ENCODE measurements around the gene OPCML. TPM values are rescaled to one million over a fixed set of nuclear protein-coding genes. Genes with fewer than 3 reads are reported as not detected.

OPCML gene
- polyA plus RNA-seq, 3 donors from 2014 or later: not detected

DNA sequence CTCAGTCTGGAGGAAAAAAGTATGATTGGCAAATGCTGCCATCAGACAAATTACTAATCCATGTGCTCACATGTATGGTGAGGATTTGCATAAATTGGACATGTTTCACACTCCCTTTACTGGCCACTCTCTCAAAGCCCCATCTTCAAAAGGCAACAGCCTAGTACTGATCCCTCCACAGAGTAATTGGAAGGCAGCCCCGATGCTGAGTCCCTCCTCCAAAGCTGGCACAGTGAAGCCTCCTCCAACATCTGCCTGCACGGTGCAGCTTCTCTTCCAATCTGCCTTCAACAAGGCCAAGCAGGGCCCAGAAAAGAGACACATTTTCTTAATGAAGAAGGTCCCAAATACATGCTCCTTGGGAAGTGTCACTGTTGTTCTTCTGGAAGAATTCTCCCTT is 350.6 kb downstream of the OPCML start:
- H3K9me3 Mint-ChIP-seq: peaks cover 0 to 5% (median 1%) of the 10 kb centered on the region in 6 donors
- no peak for DNase-seq
- H3K4me3 Mint-ChIP-seq: no peak overlapping the region
- H3K4me1 Mint-ChIP-seq: no peaks in the 10 kb centered on the region
- H3K36me3 Mint-ChIP-seq: no peaks in the 10 kb centered on the region
- peaks cover under 1 to 5% (median 3%) of the 10 kb centered on the region in 3 donors for H3K27me3 Mint-ChIP-seq (ENCODE audit: low read depth in 3 of 3)
- no peak overlapping the region for H3K27ac Mint-ChIP-seq

- H3K27ac Mint-ChIP-seq: no peak overlapping the region
- no peaks in the 10 kb centered on the region for H3K4me1 Mint-ChIP-seq
- H3K36me3 Mint-ChIP-seq: no peaks in the 10 kb centered on the region
- DNase-seq: no peak
- H3K27me3 Mint-ChIP-seq (ENCODE audit: low read depth in 3 of 3): peaks cover 0 to 5% (median 3%) of the 10 kb centered on the region in 3 donors
- peaks cover 0 to 5% (median 1%) of the 10 kb centered on the region in 6 donors for H3K9me3 Mint-ChIP-seq
- H3K4me3 Mint-ChIP-seq: no peak overlapping the region
Measured at GRCh38 chr11:133181066-133181465, 351.2 kb downstream of the OPCML start.

DNA sequence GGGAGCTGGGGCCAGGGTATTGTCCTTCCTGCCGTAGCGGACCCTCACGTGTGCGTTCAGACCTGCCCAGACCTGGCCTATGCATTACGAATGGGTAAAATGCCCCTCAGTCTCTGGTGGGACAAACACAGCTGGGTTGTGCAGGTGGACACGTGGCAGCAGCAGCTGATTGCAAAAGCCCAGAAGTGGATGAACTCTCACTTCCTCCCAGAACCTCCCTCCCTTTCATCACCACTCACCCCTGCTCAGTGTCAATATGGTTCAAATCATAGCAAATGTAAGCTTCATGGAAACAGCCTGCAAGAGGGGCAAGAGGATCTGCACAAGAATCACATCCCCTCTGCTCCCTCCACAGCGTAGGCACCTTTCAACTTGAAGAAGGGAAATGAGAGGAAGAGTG is 352.1 kb downstream of the OPCML start:
- Mint-ChIP-seq H3K4me3 (no peak overlapping the region), H3K27ac (no peak overlapping the region), H3K9me3 (peaks cover 0 to 5% (median 2%) of the 10 kb centered on the region in 6 donors), H3K36me3 (no peaks in the 10 kb centered on the region), H3K27me3 (ENCODE audit: low read depth in 3 of 3) (peaks cover 0 to 5% (median 3%) of the 10 kb centered on the region in 3 donors), H3K4me1 (no peaks in the 10 kb centered on the region)
- no peak for DNase-seq

DNA sequence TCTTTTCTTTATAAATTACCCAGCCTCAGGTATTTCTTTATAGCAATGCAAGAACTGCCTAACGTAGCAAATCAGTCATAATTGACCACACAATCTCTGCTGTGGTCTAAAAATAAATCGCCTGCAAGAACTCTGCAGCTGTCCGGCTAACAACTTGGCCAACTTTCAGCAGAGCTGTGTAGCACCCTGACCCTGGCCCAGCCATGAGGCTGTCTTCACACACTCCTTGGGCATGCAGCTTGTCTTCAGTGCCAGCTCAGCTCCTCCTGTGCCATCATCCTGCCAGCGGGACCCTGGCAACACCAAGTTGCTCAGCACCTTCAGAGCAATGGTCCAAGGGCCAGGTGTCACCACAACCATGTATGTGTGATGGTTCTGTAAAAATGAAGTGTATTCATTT is 355.6 kb downstream of the OPCML start:
- H3K27me3 Mint-ChIP-seq (ENCODE audit: low read depth in 3 of 3): peaks cover 0 to 4% (median 2%) of the 10 kb centered on the region in 3 donors
- no peak overlapping the region for H3K27ac Mint-ChIP-seq
- no peaks in the 10 kb centered on the region for H3K4me1 Mint-ChIP-seq
- DNase-seq: no peak
- no peaks in the 10 kb centered on the region for H3K36me3 Mint-ChIP-seq
- no peak overlapping the region for H3K4me3 Mint-ChIP-seq
- H3K9me3 Mint-ChIP-seq: peaks cover 0 to 7% (median 2%) of the 10 kb centered on the region in 6 donors

- no peak overlapping the region for H3K27ac Mint-ChIP-seq
- H3K9me3 Mint-ChIP-seq: peaks cover 0 to 12% (median 2%) of the 10 kb centered on the region in 6 donors
- no peaks in the 10 kb centered on the region for H3K36me3 Mint-ChIP-seq
- DNase-seq: no peak
- peaks cover 0 to 5% (median 0%) of the 10 kb centered on the region in 3 donors for H3K27me3 Mint-ChIP-seq (ENCODE audit: low read depth in 3 of 3)
- no peak overlapping the region for H3K4me3 Mint-ChIP-seq
- H3K4me1 Mint-ChIP-seq: no peaks in the 10 kb centered on the region
Measured at GRCh38 chr11:133175103-133175502, 357.2 kb downstream of the OPCML start.

DNA sequence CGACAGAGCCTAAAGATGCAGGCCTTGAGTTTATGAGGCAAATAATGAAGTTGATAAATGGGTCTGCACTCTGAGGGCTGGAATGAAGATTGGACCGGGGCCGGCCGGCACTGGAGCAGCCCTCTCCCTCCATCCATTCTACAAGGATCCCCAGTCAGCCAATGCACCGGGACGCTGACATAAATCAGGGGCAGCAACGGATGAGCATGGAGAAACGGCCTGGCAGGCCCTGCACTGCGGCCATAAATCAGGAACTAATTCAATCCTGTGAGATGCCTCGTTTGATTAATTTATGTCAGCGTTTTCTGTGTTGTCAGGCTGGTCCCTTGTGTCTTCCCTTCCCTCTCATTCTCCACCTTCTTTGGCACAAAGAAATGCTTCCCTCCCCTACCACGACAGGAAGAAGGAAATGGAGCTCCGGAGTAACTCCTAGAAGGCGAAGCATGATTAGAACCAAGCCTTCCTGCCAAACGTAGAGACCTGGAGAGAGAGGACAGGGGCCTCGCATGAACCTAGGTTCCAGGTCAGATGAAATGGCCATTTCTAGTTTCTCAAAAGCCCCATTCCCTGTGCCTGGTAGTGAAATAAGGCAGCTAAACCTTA is 358.4 kb downstream of the OPCML start:
- Mint-ChIP-seq H3K9me3 (peaks cover 0 to 12% (median 0%) of the 10 kb centered on the region in 6 donors), H3K27me3 (ENCODE audit: low read depth in 3 of 3) (peaks cover 0 to 1% (median 0%) of the 10 kb centered on the region in 3 donors), H3K4me1 (no peaks in the 10 kb centered on the region), H3K27ac (no peak overlapping the region), H3K4me3 (no peak overlapping the region), H3K36me3 (no peaks in the 10 kb centered on the region)
- DNase-seq: no peak

- Mint-ChIP-seq H3K4me1 (no peaks in the 10 kb centered on the region), H3K4me3 (no peak overlapping the region), H3K27me3 (ENCODE audit: low read depth in 3 of 3) (peaks cover 0 to 3% (median 1%) of the 10 kb centered on the region in 3 donors), H3K36me3 (no peaks in the 10 kb centered on the region), H3K27ac (no peak overlapping the region), H3K9me3 (peaks cover 0 to 11% (median 0%) of the 10 kb centered on the region in 6 donors)
- no peak for DNase-seq
Measured at GRCh38 chr11:133172349-133172748, 360.0 kb downstream of the OPCML start.

DNA sequence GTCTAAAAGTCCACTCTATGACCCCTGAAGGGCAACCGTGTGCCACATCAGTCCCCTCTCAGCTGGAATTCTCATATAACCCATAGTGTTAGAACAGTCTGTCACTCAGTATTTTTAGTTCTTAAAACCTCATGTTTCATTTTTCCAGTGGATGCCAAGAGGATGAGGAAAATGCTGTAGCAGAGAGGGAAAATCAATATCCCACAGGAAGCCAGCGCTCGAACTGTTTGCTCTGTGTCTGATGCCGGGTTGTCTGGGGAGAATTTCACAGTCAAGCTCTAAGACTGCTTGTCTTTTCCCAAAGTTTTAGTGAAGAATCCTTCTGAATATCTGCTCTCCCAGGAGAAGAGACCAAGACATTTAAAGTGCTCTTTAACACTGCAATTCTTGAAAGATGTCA is 360.9 kb downstream of the OPCML start:
- no peaks in the 10 kb centered on the region for H3K36me3 Mint-ChIP-seq
- H3K4me1 Mint-ChIP-seq: no peaks in the 10 kb centered on the region
- no peak overlapping the region for H3K27ac Mint-ChIP-seq
- H3K9me3 Mint-ChIP-seq: peaks cover 0 to 11% (median 0%) of the 10 kb centered on the region in 6 donors
- no peak overlapping the region for H3K4me3 Mint-ChIP-seq
- peaks cover 0 to 3% (median 1%) of the 10 kb centered on the region in 3 donors for H3K27me3 Mint-ChIP-seq (ENCODE audit: low read depth in 3 of 3)
- no peak for DNase-seq

- no peak overlapping the region for H3K4me3 Mint-ChIP-seq
- H3K36me3 Mint-ChIP-seq: no peaks in the 10 kb centered on the region
- H3K9me3 Mint-ChIP-seq: peaks cover 0 to 7% (median 0%) of the 10 kb centered on the region in 6 donors
- H3K27me3 Mint-ChIP-seq (ENCODE audit: low read depth in 3 of 3): peaks cover 2 to 3% (median 3%) of the 10 kb centered on the region in 3 donors
- H3K27ac Mint-ChIP-seq: no peak overlapping the region
- H3K4me1 Mint-ChIP-seq: no peaks in the 10 kb centered on the region
- no peak for DNase-seq
Measured at GRCh38 chr11:133168016-133168415, 364.3 kb downstream of the OPCML start.

- H3K36me3 Mint-ChIP-seq: no peaks in the 10 kb centered on the region
- H3K9me3 Mint-ChIP-seq: peaks cover 0 to 12% (median 0%) of the 10 kb centered on the region in 6 donors
- no peak overlapping the region for H3K4me3 Mint-ChIP-seq
Measured at GRCh38 chr11:133166662-133167061, 365.6 kb downstream of the OPCML start.

GRCh38 chr11:133164986-133165385 is 367.3 kb downstream of the OPCML start:
- DNase-seq: no peak
- Mint-ChIP-seq H3K36me3 (no peaks in the 10 kb centered on the region), H3K9me3 (peaks cover 0 to 7% (median 0%) of the 10 kb centered on the region in 6 donors), H3K27ac (no peak overlapping the region), H3K27me3 (ENCODE audit: low read depth in 3 of 3) (peaks cover 1 to 6% (median 3%) of the 10 kb centered on the region in 3 donors), H3K4me3 (no peak overlapping the region), H3K4me1 (no peaks in the 10 kb centered on the region)

More at GRCh38 chr11:133166662-133167061, 365.6 kb downstream of the OPCML start:
- no peak for DNase-seq
- Mint-ChIP-seq H3K27ac (no peak overlapping the region), H3K4me1 (no peaks in the 10 kb centered on the region), H3K27me3 (ENCODE audit: low read depth in 3 of 3) (peaks cover 3 to 4% (median 3%) of the 10 kb centered on the region in 3 donors)

DNA sequence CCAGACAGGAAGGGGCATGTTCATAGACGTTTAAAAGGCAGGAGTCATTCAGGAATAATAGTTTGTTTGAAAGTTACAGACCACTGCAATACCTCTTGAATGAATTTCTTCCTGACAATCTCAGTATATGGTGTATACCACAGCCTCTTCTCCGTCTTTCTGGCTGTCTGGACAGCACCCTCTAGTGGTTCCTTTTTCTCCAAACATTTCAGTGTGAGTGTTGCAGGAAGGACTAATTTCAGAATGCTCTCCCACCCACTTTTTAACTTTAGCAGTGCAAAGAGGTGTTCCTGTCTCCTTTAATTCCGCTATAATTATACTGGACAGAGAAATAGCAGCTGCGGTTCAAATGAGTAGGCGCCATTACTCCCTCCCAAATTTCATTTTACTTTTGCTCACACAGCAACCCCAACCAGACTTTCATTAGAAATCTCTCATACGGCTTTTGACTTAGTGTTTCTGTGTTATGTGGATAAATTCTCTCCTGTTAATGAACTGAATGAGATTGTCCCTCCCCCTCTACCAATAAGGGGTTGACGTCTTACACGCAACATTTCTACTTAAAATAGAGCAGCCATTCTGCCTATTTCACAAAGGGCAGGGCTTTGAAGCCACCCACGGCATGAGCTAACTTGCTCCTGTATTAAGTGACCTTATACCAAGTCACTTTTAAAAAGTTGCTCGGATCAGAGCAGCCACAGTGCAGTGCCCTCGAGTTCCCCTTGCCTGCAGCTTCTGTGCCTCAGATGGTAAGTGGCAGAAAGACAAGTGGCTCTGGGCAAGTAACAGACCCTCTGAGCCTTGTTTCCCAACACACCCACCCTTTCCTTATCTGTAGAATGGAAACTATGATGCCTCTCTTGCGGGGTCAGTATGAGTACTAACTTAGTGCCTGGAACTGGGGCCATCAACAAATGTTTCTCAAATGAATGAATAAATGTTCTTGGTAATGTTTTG is 368.6 kb downstream of the OPCML start:
- H3K36me3 Mint-ChIP-seq: no peaks in the 10 kb centered on the region
- no peaks in the 10 kb centered on the region for H3K4me1 Mint-ChIP-seq
- H3K9me3 Mint-ChIP-seq: peaks cover 0 to 9% (median 0%) of the 10 kb centered on the region in 6 donors
- H3K27me3 Mint-ChIP-seq (ENCODE audit: low read depth in 3 of 3): peaks cover 1 to 6% (median 3%) of the 10 kb centered on the region in 3 donors
- no peak overlapping the region for H3K4me3 Mint-ChIP-seq
- no peak overlapping the region for H3K27ac Mint-ChIP-seq
- DNase-seq: no peak

DNA sequence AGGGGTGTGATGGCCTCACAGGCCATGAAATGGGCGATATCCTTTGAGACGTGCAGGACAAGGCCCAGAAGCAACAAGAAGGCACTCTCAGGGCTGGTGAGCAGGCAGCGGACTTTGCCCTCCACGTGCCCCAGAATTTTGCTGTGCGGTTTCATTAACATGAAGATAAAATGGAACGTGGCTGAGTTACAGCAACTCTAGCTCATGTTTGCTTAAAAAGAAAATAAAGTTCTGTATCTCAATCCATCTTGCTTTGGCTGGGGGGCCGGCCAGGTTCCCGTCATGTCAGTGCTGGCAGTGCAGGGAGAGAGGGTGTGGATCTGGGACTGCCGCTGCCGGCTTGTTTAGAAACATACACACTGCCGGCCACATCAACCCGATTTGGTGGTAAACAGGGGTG is 370.1 kb downstream of the OPCML start:
- Mint-ChIP-seq H3K27ac (no peak overlapping the region), H3K27me3 (ENCODE audit: low read depth in 3 of 3) (peaks cover 1 to 7% (median 3%) of the 10 kb centered on the region in 3 donors), H3K4me3 (no peak overlapping the region), H3K9me3 (peaks cover 0 to 6% (median 0%) of the 10 kb centered on the region in 6 donors), H3K4me1 (no peaks in the 10 kb centered on the region), H3K36me3 (no peaks in the 10 kb centered on the region)
- DNase-seq: no peak

GRCh38 chr11:133160754-133161153 is 371.5 kb downstream of the OPCML start:
- H3K36me3 Mint-ChIP-seq: no peaks in the 10 kb centered on the region
- no peak overlapping the region for H3K27ac Mint-ChIP-seq
- peaks cover 0 to 6% (median 0%) of the 10 kb centered on the region in 6 donors for H3K9me3 Mint-ChIP-seq
- H3K4me3 Mint-ChIP-seq: no peak overlapping the region
- peaks cover 1 to 7% (median 3%) of the 10 kb centered on the region in 3 donors for H3K27me3 Mint-ChIP-seq (ENCODE audit: low read depth in 3 of 3)
- no peak for DNase-seq
- H3K4me1 Mint-ChIP-seq: no peaks in the 10 kb centered on the region

All from immature natural killer cell (primary cell).